Measurements from ENCODE around the gene NPW. TPM values are rescaled to one million over a fixed set of nuclear protein-coding genes. Genes with fewer than 3 reads are reported as not detected.

Gene NPW
- total and polyA plus RNA-seq, 2 of the 8 experiments (the other 6 are each of a cell fraction or from before 2014, with no cell fraction given) = 4.0 to 10.3 TPM

GRCh38 chr16:2042171-2042985 is 22.8 kb downstream of the NPW start:
- H2AFZ ChIP-seq (ENCODE audit: low read length) = no peak overlapping the region
- no peak overlapping the region for H2BK12ac ChIP-seq (ENCODE audit: low read depth, low read length)
- H2BK5ac ChIP-seq (ENCODE audit: low read depth, low read length) = no peak overlapping the region
- H3K23ac ChIP-seq (ENCODE audit: insufficient read length) = no peak overlapping the region
- no peak overlapping the region for H3K56ac ChIP-seq (replicated peaks; ENCODE audit: insufficient read length, low read depth, low read length)
- H4K8ac ChIP-seq (ENCODE audit: extremely low read depth, insufficient read depth, low read length) = no peak overlapping the region
- peaks cover 0 to 3% (median 0%) of the 10 kb centered on the region in 4 experiments; a peak in 1 of 8 replicates for H3K36me3 ChIP-seq (ENCODE audit: control insufficient read depth in 2 of 4, insufficient read depth in 4 of 4, low read length in 3 of 4)
- H3K4me1 ChIP-seq (replicated peaks in 1 of 4; ENCODE audit: control insufficient read depth in 3 of 4, insufficient read depth in 4 of 4, low read length in 3 of 4) = peaks cover 0 to 4% (median 0%) of the 10 kb centered on the region in 4 experiments; a peak in 4 of 7 replicates
- DNase-seq (ENCODE audit: low read depth in 1 of 2, low spot score in 2 of 2) (no peak), FAIRE-seq (no peak)
- no peak overlapping the region for H2BK15ac ChIP-seq (ENCODE audit: low read length)
- H4K5ac ChIP-seq (ENCODE audit: insufficient read length, low read depth, low read length) = no peak overlapping the region
- no peak overlapping the region for H3K4me3 ChIP-seq (ENCODE audit: extremely low read depth in 1 of 4, insufficient read depth in 2 of 4, low read depth in 3 of 4, low read length in 4 of 4)
- H2AK5ac ChIP-seq (ENCODE audit: low read depth, low read length) = no peak overlapping the region
- H3K79me1 ChIP-seq (ENCODE audit: low read depth, low read length) = no peaks in the 10 kb centered on the region
- no peak overlapping the region for H3K27ac ChIP-seq (ENCODE audit: low read depth, low read length)
- peaks cover 0 to 5% of the 10 kb centered on the region in 2 experiments; a peak in 1 of 4 replicates for H3K79me2 ChIP-seq (ENCODE audit: control insufficient read depth in 1 of 2, insufficient read depth in 2 of 2, low read length in 2 of 2)
- H2BK120ac ChIP-seq (replicated peaks; ENCODE audit: low read depth, low read length) = no peak overlapping the region
- peaks cover 0 to 5% of the 10 kb centered on the region in 2 experiments for H4K20me1 ChIP-seq (replicated peaks in 1 of 2; ENCODE audit: control insufficient read depth in 1 of 2, insufficient read depth in 2 of 2, low read length in 2 of 2)
- no peaks in the 10 kb centered on the region for H3K9me3 ChIP-seq (ENCODE audit: insufficient read depth in 2 of 2, low read depth in 1 of 2, low read length in 1 of 2)
- H3K18ac ChIP-seq (ENCODE audit: extremely low read depth, low read length) = no peak overlapping the region
- no peaks in the 10 kb centered on the region; a peak in 1 of 7 replicates for H3K27me3 ChIP-seq (replicated peaks in 1 of 4; ENCODE audit: control insufficient read depth in 3 of 4, extremely low read depth in 1 of 4, insufficient read depth in 3 of 4, low read length in 3 of 4)
- peaks cover 5% of the 10 kb centered on the region; the same call in 1 of the 2 replicates for H3K23me2 ChIP-seq (ENCODE audit: low read depth, low read length)
- H3K9ac ChIP-seq (replicated peaks in 1 of 4; ENCODE audit: extremely low read depth in 1 of 4, low read depth in 3 of 4, low read length in 3 of 4) = no peak overlapping the region
- POLR2A ChIA-PET (ENCODE audit: partially characterized antibody) = interaction anchor here (0.7 to 2.0 kb wide), 5 partner anchors 8 to 78 kb away, joined by 3 to 9 read pairs (median 4); partner anchors contain the start of gene RPS2
- H3K4me2 ChIP-seq (ENCODE audit: insufficient read depth in 1 of 2, low read depth in 2 of 2, low read length in 2 of 2) = no peak overlapping the region
- CTCF ChIA-PET (ENCODE audit: partially characterized antibody) = interaction anchor here (1.0 to 1.9 kb wide), 3 partner anchors 11 to 20 kb away, joined by 3 to 9 read pairs (median 4); no protein-coding TSS in a partner anchor
- no peak overlapping the region for H2BK20ac ChIP-seq (ENCODE audit: low read length)
- no peak overlapping the region for H4K91ac ChIP-seq (replicated peaks; ENCODE audit: insufficient read length, low read length)
- WGBS, 2 experiments (ENCODE audit: extremely low coverage in 1 of 2, insufficient coverage in 1 of 2, insufficient read length in 1 of 2, insufficient replicate concordance in 2 of 2, low coverage in 1 of 2, low lambda C conversion rate in 2 of 2, missing lambda C conversion rate in 1 of 2) = 93% methylated on average over 13 of the region's 22 CpGs; no CpG with 5 or more reads in 1 of the 2 experiments
- no peak overlapping the region for H3K14ac ChIP-seq (ENCODE audit: insufficient read length)
- no peak overlapping the region for H3K4ac ChIP-seq (replicated peaks; ENCODE audit: insufficient read length, low read depth, low read length)
- TF ChIP-seq RAD21 (IDR thresholded peaks at IDR 0.05 in 1 of 2, conservative IDR thresholded peaks at IDR 0.05 in 1 of 2; ENCODE audit: low read depth in 2 of 2, low read length in 2 of 2) (no peak), USF2 (IDR thresholded peaks at IDR 0.05; ENCODE audit: low read length) (no peak), NANOG (IDR thresholded peaks at IDR 0.05; ENCODE audit: insufficient read depth, low read depth, low read length, poor library complexity, severe bottlenecking) (no peak), ATF2 (IDR thresholded peaks at IDR 0.05; ENCODE audit: low read length) (no peak), JUND (IDR thresholded peaks at IDR 0.05; ENCODE audit: low read length) (no peak), JUN (IDR thresholded peaks at IDR 0.05; ENCODE audit: low read depth, low read length) (no peak), KDM1A (IDR thresholded peaks at IDR 0.05; ENCODE audit: borderline replicate concordance, low read length) (no peak), SUZ12 (IDR thresholded peaks at IDR 0.05; ENCODE audit: low read length) (no peak)
